GM19372 (cell line): Measurements from ENCODE around the gene HAGHL.
"Not testable (repeated sequence)": the region's sequence is repeated elsewhere in the genome, so short reads cannot be mapped to it uniquely, and the experiment has no call there.

Source experiments
- ATAC-seq: cut with Tn5 transposase; IDR thresholded peaks from one replicate; pipeline ENCODE4 v1.9.1; 2021; ENCODE audit warnings: mild to moderate bottlenecking, low read depth, moderate library complexity; ENCODE audit not compliant: unreplicated experiment

The HAGHL gene

DNA sequence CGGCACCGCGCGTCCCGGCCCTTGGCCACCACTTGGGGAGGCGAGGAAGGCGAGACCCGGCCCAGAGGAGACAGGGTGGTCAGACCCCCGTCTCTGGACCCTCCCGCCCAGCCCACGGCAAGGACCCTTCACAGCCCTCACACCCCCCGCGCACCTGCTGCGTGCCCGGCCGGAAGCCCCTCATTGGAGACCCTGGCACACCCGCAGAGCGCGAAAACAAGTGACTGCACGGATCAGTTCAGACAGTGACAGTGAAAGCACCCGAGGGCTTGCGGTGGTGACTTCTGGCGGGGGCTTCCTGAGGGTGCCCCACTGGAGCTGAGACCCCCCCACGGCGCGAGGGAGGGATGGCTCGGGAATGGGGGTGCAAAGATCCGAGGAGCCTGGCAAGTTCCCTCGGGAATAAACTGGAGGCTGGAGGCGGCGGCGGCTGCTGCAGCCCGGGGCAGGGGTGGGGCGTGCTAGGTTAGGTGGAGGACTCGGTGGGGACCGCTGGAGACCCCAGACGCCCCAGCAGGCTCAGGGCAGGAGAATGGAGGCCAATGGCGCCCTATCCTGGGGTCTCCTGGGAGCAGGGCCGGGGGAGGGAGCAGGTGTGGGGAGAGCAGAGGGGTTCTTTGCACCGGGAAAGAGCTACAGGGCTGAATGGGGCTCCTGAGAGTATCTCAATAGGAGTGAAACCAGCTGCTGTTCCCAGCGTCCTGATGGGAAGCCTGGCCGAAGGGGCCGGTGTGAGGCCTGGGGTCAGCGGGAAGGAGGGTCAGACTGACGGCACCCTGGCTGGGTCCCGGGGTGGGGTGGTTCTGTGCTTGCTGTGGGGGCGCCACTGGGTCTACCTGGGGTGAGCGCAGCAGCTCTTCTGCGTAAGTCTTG is 20.5 kb upstream of the HAGHL start:
- ATAC-seq, result no peak

DNA sequence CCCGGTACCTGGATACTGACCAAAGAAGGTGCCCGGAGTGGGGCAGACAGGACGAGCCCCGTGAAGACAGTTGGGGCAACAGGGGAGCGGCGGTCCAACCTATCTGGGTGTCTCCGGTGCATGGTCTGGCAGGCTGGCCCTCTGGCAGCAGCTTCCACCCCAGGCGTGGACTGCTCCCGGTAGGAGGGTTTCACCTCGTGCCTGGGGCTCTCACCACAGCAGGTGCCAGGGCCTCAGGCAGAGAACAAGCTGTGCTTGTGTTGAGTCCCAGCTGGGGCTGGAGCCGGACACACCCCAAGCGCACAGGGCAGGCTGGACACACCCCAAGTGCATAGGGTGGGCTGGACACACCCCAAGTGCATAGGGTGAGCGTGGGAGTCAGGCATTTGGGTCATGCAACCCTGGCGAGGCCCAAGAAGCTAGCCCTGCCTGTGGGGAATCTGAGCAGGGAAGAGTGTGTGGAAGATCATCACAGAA is 19.8 kb upstream of the HAGHL start:
- ATAC-seq, result no peak

DNA sequence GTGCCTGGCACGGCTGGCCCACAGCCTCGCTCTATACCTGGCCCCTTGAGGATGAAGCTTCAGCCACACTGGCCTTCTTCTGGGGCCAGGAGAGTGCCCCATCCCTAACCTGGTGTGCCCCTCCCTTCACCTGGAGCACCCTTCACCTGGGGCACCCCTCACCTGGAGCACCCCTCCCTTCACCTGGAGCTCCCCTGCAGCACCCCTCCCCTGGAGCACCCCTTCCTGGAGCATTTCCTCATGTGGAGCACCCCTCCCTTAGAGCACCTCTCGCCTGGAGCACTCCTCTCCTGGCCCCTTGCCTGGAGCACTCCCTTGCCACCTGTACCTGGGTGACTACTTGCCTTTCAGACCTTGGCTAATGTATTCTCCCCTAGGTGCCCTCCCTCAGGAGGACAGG is 18.9 kb upstream of the HAGHL start:
- ATAC-seq, result no peak

DNA sequence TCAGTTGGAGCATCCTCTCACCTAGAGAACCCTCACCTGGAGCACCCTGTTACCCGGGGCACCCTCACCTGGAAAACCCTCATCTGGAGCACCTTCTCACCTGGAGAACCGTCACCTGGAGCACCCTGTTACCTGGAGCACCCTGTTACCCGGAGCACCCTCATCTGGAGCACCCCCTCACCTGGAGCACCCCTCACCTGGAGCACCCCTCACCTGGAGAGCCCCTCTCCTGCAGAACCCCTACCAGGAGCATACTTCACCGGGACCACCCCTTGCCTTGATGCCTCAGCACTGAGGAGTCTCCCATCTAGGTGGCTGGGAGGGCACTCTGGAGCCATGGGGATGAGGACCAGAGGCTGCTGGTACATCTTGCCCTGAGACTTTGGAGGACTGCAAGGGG is 17.9 kb upstream of the HAGHL start:
- no peak for ATAC-seq

DNA sequence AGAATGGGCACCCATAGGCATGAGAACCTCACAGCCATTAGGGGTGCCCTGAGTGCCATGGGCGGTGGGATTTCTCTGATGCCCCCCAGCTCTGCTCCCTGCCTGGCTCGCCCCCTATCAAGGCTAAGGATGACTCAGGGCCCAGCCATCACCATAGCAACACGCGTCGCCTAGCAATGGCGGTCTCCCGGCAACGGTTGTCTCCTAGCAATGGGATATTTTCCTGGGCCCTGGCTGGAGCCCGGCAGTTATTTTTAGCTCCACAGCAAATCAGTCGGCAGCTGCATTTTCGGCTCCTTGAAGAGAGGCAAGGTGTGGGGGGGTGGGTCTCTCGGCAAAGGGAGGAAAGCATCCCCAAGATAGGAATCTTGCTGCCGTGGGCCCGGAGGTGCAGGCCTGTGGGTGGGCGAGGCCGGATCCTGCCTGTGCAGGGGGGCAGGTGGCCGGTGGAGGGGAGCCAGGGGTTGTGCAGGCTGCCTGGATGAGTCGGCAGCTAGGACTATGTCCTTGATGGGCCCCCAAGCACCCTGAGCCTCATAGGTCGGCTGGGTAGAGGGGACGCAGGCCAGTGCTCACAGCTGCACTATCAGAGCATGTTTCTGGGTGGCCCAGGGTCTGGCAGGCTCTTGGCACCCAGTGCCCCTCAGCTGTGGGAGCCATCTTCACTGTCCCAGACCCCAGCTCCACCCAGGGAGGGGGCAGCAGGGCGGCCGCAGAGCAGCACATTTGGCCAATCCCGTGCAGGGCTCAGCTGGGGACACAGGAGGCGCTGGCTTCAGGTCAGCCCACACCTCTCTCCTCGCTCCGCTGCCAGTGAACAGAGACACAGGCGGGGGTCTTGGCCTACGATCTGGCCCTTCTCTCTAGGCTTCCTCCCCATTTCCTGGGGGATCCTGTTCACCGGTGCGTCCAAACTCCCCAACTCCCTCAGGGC is 17.1 kb upstream of the HAGHL start:
- no peak for ATAC-seq

DNA sequence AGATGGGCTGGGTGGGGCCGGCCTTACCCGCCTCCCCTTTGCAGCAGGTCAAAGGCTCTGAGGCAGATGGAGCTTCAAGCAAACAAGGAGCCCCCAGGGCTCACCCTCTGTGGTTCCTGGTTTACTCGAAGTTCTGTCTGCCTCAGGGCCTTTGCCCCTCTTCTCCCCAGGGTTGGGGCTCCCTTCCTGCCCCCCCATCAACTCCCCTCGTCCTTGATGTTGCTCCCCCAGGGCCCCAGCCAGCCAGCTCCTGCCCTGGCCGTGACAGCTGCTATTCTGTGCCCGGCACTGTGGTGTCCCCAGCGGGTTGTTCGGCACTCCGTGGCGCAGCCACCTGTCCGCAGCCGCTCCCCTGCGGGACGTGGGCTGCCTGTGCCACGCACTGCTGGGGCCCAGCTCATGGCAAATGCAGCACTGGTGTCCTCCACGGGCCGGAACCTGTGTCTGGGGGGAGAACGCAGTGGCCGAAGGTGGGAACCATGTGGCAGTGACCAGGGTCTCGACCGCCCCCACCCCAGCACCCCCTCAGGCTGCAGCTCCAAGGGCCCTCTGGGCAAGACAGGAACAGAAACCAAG is 16.3 kb upstream of the HAGHL start:
- ATAC-seq, result no peak

DNA sequence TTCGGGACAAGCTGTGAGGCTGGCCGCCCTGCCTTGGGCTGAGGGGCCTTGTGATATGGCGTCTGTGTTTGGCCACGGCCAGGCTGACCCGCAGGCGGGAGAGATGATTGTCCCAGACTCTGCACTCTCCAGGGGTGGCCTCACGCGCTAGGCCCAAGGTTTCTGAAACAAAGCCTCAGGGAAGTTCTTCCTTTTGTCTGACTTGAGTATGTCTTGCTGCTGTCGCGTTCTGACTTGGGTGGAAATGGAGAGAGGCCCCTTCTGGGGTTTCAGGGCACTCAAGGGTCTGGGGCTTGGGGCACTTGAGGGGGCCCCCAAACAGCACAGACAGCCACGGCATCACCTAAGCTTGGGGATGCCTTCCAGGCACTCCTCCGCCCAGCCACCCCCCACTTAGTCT is 15.8 kb upstream of the HAGHL start:
- no peak for ATAC-seq

DNA sequence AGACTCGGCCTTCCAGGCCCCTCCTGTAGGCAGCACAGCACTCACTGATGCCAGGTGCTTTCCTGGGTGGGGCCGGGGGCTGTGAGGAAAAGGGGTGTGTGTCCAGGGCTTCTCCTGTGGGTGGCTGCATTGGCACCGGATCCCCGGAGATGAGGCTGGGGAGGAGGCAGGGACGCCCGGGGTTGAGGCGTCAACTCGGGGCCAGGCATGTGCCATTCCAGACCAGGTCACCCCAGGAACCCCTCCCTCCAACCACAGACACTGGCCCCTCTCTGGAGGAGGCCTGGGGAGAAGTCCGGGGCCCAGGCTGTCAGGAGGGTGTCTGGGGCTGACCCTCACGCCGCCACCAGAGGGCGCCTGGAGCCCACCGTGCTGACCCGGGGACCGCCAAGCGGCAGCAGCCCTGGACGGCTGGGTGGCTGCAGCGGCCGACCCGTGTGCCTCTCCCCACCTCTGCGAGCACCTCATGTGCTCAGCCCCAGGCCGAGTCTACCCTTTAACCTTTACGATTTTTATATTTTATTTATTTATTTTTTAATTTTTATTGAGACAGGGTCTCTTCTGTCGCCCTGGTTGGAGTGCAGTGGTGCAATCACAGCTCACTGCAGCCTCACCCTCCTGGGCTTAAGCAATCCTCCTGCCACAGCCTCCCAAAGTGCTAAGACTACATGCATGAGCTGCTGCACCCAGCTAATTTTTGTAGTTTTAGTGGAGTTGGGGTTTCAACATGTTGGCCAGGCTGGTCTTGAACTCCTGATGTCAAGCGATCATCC is 15.2 kb upstream of the HAGHL start:
- no peak for ATAC-seq

DNA sequence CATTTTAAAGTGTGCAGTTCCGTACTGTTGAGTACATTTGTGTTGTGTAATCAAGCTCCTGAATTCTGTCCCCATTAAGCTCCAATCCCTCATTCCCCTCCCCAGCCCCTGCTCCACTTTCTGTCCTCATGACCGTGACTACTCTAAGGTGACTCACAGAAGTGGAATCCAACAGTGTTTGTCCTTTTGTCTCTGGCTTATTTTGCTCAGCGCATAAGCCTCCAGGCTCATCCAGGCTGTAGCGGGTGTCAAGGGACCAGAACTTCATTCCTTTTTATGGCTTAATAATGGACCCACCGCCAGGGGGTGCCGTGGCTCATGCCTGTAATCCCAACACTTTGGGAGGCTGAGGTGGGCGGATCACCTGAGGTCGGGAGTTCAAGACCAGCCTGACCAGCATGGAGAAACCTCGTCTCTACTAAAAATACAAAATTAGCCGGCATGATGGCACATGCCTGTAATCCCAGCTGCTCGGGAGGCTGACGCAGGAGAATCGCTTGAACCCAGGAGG is 14.1 kb upstream of the HAGHL start:
- not testable (repeated sequence) for ATAC-seq

DNA sequence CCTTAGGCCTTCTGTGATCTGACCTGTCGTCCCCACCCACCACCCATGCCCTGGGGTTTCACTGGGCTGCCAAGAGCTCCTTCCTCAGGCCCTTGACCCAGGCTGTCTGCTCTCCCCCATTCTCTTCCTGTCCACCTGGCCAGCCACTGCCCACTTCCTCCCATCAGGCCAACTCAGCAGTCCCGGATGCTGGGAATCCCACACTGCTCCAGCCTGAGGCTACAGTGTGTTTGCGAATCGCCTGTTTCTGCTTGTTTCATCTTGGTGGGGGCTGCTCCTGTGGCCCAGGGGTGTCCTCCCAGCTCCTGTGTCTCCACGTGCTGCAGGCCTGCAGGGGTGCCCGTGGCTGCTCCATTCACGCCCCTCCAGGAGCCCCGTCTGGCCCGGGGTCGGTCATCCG is 12.8 kb upstream of the HAGHL start:
- ATAC-seq, result no peak

DNA sequence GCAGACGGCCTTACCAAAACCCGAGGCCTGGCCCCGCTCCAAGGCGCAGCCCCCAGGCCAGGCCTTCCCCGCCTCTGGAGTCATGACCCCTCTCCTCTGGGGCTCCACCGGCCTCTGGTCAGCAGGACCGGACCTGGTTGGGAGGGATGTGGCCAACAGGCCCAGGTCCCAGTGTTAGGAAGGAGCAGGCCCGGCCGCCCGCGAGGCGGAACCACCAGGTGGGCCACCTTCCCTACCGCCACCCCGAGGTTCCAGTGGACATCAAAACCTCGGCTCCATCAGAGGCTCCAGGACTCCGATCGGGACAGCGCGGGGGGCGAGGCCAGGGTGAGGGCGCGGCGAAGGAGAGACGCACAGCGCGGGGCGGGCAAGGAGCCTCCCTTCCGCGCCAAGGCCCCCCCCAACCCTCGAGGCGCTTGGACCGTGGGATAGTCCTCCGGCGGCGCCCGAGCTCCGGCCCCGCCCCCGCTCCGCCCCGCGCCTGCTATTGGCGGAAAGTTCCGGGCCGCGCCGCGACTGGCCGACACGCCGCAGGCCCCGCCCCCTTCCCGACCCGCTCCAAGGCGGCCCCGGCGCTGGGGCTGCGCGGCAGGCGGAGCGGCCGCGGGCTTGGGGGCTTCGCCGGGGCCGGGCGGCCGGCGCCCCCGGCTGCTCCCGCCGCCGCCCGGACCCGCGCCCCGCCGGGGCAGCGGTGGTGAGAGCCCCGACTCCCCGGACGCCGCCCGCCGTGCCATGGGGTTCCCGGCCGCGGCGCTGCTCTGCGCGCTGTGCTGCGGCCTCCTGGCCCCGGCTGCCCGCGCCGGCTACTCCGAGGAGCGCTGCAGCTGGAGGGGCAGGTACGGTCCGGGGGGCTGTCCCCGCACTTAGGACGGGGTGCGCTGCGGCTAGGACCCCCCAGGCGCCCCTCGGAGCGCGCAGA is 12.1 kb upstream of the HAGHL start, which contains the start of gene METRN:
Gene METRN (plus strand): TSS at position 561 of the 919 bp plus-strand sequence. CDS start 172 bp downstream, at position 733.
- ATAC-seq, result peak; percentile 69

DNA sequence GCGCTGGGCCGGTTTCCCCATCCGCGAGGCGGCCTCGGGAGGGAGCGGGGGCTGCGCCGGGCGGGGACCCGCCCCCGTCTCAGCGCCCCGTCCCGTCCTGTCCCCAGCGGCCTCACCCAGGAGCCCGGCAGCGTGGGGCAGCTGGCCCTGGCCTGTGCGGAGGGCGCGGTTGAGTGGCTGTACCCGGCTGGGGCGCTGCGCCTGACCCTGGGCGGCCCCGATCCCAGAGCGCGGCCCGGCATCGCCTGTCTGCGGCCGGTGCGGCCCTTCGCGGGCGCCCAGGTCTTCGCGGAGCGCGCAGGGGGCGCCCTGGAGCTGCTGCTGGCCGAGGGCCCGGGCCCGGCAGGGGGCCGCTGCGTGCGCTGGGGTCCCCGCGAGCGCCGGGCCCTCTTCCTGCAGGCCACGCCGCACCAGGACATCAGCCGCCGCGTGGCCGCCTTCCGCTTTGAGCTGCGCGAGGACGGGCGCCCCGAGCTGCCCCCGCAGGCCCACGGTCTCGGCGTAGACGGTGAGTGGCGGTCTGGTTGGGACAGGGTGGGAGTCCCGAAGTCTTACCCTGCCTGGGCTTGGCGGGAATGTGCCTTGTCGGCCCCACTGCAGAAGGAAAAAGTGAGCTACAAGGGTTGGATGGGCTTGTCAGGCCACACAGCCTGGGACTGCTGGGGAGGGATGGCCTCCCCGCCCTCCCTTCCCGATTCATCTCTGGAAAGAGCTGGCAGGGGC is 11.3 kb upstream of the HAGHL start:
- peak; percentile 16 for ATAC-seq

DNA sequence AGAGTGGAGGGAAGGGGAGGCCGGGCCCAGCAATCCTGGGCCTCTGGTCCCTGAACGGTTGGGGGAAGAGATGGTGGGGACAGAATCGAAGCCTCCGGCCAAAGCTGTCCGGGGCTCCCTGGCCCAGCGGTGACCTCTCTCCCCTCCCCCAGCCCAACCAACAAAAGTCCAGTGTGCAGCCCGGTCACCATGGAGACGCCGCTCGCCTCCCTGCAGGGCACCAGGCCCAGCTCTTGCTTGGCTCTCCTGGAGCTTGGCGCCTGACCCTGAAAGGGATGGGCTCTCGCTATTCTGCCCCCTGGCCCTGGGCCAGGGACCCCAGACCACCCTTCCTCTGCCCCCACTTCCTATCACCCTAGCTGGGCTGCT is 10.7 kb upstream of the HAGHL start:
- no peak for ATAC-seq

DNA sequence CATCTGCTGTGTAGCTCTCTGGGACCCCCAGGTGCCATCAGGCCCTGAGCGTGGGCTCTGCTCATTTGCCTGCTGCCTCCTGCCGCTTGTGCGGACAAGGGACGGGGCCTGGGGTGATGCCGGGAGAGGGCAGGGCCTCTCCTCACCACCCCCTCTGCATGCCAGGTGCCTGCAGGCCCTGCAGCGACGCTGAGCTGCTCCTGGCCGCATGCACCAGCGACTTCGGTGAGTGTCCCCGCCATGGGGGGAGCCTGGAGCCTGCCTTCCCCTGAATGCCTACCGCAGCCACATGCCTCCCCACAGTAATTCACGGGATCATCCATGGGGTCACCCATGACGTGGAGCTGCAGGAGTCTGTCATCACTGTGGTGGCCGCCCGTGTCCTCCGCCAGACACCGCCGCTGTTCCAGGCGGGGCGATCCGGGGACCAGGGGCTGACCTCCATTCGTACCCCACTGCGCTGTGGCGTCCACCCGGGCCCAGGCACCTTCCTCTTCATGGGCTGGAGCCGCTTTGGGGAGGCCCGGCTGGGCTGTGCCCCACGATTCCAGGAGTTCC is 10.1 kb upstream of the HAGHL start:
- no peak for ATAC-seq

DNA sequence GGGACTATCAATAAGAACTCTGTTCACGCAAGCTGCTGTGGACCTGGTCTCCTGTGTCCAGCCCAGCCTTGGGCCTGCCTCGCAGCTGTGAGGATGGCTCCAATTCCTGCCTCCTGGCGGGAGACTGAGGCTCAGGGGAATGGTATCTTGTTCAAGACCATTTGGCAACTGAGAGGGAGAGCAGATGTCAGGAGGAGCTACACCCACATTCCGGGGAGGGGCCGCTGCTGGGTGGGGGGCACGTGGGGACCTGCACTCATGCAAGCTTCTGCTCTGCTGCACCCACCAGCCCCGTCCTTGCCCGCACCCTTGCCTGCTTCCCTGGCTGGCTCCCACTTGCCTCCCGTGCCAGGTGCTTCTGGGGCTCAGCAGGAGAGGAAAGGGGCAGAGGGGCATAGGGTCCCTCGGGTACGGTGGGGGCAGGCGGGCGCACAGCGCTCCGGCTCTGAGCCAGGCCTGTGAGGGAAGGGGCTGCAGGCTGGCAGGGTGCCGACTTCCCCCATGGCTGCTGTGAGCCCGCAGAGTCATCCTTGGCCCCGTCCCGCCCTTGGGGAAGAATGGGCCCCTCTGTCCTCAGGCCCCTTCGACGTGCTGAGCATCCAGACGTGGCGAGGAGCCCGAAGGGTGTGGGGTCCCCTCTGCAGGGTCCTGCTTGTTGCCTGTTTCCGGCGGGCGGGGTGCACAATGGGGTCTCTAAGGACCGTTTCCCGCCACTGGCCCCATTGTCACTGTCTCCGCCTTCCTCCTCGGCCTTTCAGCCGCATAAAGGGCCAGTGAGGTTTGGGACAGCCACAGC is 9.3 kb upstream of the HAGHL start:
- no peak for ATAC-seq

DNA sequence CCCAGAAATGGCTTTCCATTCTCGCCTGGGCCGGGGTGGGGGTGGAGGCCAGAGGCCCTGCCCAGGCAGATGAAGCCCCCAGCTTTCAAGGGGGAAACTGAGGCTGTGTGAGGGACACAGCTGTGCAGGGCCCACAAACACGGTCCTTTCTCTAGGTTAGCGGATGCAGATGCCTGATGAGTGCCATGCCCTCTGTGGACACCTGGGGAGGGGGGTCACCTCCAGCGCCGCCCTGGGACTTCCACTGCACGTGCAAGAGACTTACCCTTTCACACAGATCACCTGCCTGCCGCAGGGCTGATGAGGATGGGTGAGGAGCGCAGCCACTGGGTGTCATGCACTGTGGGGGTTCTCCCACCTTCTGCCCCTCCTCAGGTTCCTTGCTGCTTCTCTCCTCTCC is 8.5 kb upstream of the HAGHL start:
- no peak for ATAC-seq

DNA sequence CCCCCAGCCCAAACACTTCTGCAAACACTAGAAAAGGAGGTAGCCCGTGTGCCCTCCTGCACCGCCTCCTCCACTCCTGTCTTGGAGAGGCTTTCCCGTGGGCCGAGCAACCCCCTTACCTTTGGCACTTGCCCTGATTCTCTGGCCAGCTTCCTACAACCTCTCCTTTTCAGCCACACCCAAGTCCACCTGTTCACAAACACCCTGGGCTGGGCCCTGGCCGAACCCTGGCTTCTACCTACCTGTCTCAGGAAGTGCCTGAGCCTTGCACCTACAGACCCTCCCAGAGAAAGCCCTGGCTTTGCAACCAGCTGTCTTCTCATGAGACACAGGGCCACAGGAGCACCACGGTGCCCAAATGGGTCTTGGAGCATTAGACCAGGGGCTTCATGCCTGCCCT is 8.0 kb upstream of the HAGHL start:
- ATAC-seq, result no peak
